ENCODE results near the gene LHX4. TPM values are rescaled to one million over a fixed set of nuclear protein-coding genes. Genes with fewer than 3 reads are reported as not detected.

Gene LHX4
- total and polyA plus RNA-seq, 8 donors: 0.03 to 4.8 (median 4.1) TPM

DNA sequence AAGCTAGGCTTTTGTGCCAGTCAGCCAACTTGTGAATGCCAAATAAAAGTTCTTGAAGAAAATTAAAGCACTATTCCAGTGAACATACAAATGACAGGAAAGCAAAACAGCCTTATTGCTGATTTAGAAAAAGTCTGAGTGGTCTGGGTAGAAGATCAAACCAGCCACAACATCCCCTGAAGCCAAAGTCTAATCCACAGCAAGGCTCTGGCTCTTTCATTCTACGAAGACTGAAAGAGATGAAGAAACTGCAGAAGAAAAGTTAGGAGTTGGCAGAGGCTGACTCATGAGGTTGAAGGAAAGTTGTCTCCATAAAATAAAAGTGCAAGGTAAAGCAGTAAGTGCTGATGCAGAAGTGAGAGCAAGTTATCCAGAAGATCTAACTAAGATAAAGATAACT, 65.9 kb downstream of the LHX4 start:
- TF ChIP-seq, protein P1, sequence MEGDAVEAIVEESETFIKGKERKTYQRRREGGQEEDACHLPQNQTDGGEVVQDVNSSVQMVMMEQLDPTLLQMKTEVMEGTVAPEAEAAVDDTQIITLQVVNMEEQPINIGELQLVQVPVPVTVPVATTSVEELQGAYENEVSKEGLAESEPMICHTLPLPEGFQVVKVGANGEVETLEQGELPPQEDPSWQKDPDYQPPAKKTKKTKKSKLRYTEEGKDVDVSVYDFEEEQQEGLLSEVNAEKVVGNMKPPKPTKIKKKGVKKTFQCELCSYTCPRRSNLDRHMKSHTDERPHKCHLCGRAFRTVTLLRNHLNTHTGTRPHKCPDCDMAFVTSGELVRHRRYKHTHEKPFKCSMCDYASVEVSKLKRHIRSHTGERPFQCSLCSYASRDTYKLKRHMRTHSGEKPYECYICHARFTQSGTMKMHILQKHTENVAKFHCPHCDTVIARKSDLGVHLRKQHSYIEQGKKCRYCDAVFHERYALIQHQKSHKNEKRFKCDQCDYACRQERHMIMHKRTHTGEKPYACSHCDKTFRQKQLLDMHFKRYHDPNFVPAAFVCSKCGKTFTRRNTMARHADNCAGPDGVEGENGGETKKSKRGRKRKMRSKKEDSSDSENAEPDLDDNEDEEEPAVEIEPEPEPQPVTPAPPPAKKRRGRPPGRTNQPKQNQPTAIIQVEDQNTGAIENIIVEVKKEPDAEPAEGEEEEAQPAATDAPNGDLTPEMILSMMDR (IDR thresholded peaks at IDR 0.05): no peak
- Histone ChIP-seq H3K27ac (no peak overlapping the region), H3K9me3 (no peaks in the 10 kb centered on the region), H3K4me3 (no peak overlapping the region), H3K4me1 (peaks cover 0 to 3% of the 10 kb centered on the region in 2 donors), H3K36me3 (no peaks in the 10 kb centered on the region), H3K27me3 (no peaks in the 10 kb centered on the region)
- ATAC-seq (no peak), DNase-seq (no peak)
- intact Hi-C loops (cut with DNase I): no loop called here

DNA sequence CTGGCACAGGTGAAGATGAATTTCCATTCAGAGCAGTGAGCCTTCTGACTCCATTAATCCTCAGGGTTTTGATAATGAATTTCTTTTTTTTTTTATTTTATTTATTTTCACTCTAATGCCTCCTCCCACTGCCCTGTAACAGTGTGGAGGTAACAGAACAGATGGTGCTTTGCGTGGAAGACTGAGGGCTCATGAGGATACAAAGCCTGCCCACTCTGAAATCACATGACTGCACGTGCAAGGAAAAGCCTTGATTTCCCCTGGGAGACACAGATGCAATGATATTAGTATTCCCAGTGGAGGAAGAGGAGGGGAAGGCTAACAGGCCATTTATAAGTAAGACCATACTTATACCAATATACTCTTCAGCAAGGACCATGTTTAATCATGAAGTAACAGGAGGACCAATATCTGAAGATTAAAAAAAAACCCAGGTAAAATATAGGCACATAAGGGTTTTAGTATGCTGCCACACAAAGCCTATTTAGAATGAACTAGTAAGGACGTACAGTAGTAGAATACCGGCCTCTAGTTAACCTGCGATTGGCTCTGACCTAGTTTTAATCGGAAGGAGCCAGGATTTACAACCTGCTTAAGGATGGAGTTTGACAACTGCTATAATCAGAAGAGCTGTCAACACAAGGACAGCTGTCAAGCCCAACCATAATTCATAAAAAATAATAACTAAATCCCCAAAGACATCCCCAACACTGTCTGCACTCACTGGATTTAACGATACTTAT, 69.6 kb downstream of the LHX4 start:
- Histone ChIP-seq H3K9me3 (no peaks in the 10 kb centered on the region), H3K27me3 (no peaks in the 10 kb centered on the region), H3K36me3 (no peaks in the 10 kb centered on the region), H3K4me1 (no peaks in the 10 kb centered on the region), H3K4me3 (no peak overlapping the region), H3K27ac (no peak overlapping the region)
- ATAC-seq (no peak), DNase-seq (no peak)
- intact Hi-C loops (cut with DNase I): no loop called here
- TF ChIP-seq, protein P1 (IDR thresholded peaks at IDR 0.05): no peak

DNA sequence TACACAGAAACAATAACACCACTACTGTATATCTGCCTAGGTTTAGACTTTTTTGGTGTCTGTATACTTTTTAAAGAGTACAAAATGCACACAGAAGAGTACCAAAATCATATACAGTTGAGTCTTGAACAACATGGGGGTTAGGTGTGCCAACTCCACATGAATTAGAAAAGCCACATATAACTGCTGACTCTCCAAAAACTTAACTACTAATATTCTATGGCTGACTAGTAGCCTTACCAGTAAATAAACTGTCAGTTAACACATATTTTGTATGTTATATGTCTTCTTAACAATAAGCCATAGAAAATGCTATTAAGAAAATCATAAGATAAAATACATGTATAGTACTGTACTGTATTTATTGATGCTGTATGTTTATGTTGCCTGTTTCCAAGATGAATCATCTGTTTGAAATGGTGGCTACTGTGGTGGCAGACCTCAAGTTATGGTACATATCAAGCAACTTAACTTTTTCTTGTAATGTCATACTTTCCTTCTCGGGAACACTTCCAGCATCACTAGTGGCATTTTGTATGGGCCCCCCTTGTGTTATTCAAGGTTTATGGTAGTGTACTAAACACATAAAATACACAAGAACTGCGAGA, 71.2 kb downstream of the LHX4 start:
- TF ChIP-seq, protein P1 (IDR thresholded peaks at IDR 0.05): no peak
- no peak for DNase-seq
- Histone ChIP-seq H3K9me3 (peaks cover 0 to 3% of the 10 kb centered on the region in 2 donors), H3K36me3 (no peaks in the 10 kb centered on the region), H3K27ac (no peak overlapping the region), H3K27me3 (no peaks in the 10 kb centered on the region), H3K4me1 (no peaks in the 10 kb centered on the region), H3K4me3 (no peak overlapping the region)
- intact Hi-C loops (cut with DNase I): no loop called here
- ATAC-seq: no peak

DNA sequence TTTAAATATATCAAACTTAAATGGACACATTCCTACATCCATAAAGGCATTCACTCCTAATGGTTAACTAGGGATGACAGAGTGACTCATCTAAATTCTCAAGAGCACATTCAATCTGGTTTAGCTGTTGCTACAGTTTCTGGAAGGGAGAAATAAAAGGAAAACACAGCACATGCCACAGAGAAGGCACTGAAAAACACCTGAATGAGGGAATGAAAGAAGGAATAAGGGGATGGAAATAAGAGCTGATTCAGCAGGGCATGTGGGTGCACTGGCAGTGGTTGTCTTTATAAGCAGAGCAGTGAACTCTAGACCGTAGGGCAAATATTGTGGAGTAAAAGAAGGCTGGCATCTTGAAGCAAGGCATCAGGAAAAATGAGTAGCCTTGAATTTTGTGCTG, 79.3 kb downstream of the LHX4 start:
- no peak for DNase-seq
- Histone ChIP-seq H3K4me3 (no peak overlapping the region), H3K27ac (no peak overlapping the region), H3K27me3 (no peaks in the 10 kb centered on the region), H3K9me3 (peaks cover 0 to 5% of the 10 kb centered on the region in 2 donors), H3K4me1 (no peaks in the 10 kb centered on the region), H3K36me3 (peaks cover 0 to 10% of the 10 kb centered on the region in 2 donors)
- peak; percentile 18 for ATAC-seq
- intact Hi-C loops (cut with DNase I): no loop called here
- TF ChIP-seq, protein P1 (IDR thresholded peaks at IDR 0.05): no peak

DNA sequence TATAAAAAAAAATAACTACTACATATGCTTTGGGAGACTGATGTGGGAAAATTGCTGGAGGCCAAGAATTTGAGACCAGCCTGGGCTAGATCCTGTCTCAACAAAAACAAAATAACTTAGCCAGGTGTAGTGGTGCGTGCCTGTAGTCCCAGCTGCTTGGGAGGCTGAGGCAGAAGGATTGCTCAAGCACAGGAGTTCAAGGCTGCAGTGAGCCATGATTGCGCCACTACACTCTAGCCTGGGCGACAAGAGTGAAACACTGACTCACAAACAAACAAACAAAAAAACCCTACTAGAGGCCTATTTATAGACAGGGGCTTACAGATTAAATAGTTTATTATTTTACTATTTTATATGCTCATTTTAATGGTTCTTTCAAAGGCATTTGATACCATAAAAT, 80.0 kb downstream of the LHX4 start:
- intact Hi-C loops (cut with DNase I): no loop called here
- no peak overlapping the region for H3K4me3 ChIP-seq
- peaks cover 0 to 10% of the 10 kb centered on the region in 2 donors for H3K36me3 ChIP-seq
- no peak overlapping the region for H3K27ac ChIP-seq
- ATAC-seq (peak; percentile 12), DNase-seq (peak in 1 of 4 donors; percentile 77)
- H3K9me3 ChIP-seq: peaks cover 0 to 2% of the 10 kb centered on the region in 2 donors
- no peaks in the 10 kb centered on the region for H3K27me3 ChIP-seq
- H3K4me1 ChIP-seq: no peaks in the 10 kb centered on the region
- TF ChIP-seq, protein P1 (IDR thresholded peaks at IDR 0.05): no peak
